HG03520 (cell line): ENCODE data around the gene LRRN1.
"Not testable (repeated sequence)": the region's sequence is repeated elsewhere in the genome, so short reads cannot be mapped to it uniquely, and the experiment has no call there.

Experiments
- ATAC-seq: cut with Tn5 transposase; IDR thresholded peaks from one replicate; pipeline ENCODE4 v1.9.1; 2021; ENCODE audit warnings: mild to moderate bottlenecking, moderate library complexity; ENCODE audit not compliant: unreplicated experiment

LRRN1 gene

GRCh38 chr3:3806856-3807255 lies 7.6 kb downstream of the LRRN1 start:
- no peak for ATAC-seq

DNA sequence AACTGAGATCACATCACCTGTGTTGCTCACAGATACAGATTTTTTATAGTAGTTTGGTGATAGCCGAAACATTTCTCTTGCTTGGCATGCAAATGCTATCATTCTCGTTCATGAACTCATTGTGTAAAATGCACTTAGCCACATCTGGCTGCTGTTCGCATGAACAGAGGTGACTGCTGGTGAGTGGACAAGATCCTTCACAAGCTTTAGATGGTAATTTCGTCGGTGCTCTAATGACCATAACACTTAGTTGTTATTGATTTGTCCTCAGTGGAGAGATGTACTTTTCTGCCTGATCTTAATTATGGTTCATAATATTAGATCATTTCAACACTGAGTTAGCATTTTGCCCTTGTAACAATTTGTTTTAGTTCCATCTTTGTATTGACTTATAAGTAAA lies 13.8 kb downstream of the LRRN1 start:
- ATAC-seq, result no peak

GRCh38 chr3:3815206-3815605 lies 16.0 kb downstream of the LRRN1 start:
- no peak for ATAC-seq

- no peak for ATAC-seq
Observed at GRCh38 chr3:3816034-3816433, 16.8 kb downstream of the LRRN1 start.

DNA sequence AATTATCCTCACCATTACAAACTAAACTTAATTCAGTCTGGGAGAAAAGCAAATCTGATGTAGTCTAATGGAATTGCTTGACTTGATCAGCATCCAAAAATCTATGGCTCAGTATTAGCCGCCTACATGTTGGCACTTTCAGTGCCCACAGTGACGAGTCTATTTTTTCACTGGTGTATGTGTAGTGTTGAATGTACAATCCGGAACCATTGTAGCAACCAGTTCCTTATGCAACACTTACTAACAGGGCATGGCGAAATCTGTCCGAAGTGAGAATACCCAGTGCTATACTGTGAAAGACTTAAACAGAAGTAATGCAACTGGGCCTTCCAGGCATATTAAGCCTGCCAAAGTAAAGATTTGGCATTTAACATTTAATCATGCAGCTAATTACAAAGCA lies 18.6 kb downstream of the LRRN1 start:
- no peak for ATAC-seq

GRCh38 chr3:3821777-3822176 lies 22.5 kb downstream of the LRRN1 start:
- no peak for ATAC-seq

DNA sequence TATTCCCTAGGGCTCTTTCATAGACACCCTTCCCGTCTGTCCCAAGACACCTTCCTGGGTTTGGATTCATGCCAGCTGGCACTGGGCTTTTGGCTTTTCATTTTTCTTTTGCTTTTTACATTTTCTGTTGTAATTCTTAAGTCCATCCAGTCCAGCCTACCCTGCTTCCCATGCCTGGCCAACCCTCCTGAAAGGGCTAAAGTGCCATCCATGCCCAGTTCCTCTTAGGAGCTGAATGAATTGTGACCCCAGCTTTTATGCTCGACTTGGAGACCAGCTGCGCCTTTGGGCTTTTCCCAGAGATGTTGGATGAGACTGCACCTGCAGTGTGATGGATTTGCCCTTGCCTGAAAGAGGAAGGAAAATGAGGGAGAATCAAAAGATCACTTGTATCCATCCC lies 25.8 kb downstream of the LRRN1 start:
- no peak for ATAC-seq

DNA sequence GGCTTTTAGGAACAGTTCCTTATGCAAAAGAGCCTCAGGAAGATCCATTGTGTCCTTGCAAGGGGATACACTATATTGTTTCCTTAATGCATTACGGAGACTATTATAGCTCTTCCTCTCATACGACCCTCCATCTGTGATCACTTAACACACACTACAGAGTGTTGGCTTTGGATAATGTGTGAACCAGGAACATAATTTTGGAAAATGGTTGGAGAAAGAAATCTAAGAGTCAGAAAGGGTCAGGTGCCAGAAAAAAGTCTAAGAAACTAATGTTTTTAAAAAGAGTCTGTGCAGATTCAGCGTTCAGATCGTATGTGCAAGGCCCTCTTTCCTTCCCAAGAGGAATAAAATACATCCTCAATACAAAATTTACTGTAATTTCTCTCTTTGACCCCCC lies 27.3 kb downstream of the LRRN1 start:
- ATAC-seq, result no peak

DNA sequence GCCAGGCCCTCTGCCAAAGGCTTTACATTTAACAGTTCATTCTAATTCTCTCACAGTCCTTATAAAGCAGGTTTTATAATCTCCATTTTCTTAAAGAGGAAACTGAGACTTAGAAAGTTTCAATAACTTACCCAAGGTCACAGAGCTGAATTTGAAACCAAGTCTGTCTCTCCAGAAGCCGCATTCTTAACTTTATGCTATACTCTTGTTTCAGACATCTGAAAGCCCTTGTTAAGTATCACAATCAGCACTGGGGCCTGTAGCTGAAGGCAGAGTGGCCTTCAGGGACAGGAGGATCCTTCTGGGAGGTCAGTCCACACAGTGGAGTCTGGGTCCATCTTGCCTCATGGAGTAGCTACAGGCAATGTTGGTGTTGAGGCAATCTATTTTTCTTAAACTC lies 27.9 kb downstream of the LRRN1 start:
- ATAC-seq, result no peak

GRCh38 chr3:3828417-3828816 lies 29.2 kb downstream of the LRRN1 start:
- ATAC-seq, result not testable (repeated sequence)

DNA sequence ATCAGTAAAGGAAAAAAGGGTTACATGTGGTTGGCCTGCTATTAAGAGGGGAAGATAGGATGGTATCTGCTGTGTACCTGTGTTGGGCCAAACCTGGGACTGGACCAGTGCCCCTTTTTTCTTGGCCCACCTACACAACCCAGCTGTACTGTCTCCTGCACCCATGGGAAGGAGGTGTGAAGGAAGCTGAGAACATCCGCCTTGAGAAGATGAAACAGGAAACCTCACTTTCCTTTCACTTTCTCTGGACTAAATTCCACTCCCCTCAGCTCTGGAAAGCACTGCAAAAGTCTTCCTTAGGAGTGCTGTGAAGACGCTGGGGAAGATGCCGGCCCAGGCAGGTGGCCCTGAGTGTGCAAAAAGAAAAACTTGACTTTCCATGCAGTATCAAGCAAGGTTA lies 37.6 kb downstream of the LRRN1 start:
- no peak for ATAC-seq

GRCh38 chr3:3842356-3842755 lies 43.1 kb downstream of the LRRN1 start:
- ATAC-seq, result no peak

GRCh38 chr3:3847994-3848922 lies 49.0 kb downstream of the LRRN1 start:
- no peak for ATAC-seq

- no peak for ATAC-seq
Observed at GRCh38 chr3:3848923-3849275, 49.7 kb downstream of the LRRN1 start.

DNA sequence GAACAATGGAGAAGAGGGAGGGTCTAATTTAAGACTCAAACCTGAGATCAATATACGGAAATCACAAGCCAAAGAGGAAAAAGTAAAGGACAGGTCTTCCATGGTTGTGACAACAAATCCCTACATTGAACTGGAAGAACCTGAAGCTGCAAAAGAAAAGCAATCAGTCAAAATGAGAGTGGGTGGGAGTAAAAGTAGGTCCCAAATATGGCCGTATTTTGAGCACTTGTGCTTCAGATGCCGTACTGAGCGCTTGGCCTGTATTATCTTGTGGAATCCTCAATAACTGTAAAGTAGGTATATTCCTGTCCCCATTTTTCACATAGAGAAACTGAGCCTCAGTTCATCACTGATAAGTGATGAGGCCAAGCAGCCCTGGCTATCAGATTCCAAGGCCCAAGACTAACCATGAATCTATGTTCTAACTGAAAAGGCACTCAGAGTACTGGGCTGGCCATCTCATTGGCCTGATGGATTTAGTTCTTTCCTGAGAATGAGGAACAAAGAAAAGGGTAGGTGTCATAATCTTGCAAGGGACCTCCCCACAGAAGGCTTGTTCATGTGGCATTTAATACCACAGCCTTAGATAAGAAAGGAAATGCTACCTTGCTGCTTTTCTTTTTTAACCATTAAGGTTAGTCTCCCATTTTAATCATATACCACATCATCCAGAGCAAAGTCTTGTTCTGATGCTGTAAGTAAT lies 52.5 kb downstream of the LRRN1 start:
- ATAC-seq, result peak; percentile 97

GRCh38 chr3:3853544-3853943 lies 54.3 kb downstream of the LRRN1 start:
- no peak for ATAC-seq

DNA sequence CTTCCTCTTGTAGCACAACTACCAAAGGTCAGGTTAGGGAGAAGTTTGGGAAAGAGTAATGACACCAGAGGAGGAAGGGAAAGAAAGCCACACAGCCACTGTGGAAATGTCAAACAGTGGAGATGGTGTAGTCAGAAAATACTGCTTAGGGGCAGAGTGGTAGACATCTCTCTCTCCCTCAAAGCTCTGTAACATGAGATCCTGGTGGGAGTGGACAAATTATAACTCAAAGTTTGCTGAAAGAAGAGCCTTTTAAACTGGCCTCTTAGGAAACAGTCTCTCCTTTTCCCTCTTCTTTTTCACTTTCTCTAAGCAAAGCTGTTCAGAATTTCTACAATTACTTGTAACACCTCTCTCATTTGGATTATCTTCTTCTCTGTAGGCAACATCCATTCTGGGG lies 55.8 kb downstream of the LRRN1 start:
- ATAC-seq, result no peak

DNA sequence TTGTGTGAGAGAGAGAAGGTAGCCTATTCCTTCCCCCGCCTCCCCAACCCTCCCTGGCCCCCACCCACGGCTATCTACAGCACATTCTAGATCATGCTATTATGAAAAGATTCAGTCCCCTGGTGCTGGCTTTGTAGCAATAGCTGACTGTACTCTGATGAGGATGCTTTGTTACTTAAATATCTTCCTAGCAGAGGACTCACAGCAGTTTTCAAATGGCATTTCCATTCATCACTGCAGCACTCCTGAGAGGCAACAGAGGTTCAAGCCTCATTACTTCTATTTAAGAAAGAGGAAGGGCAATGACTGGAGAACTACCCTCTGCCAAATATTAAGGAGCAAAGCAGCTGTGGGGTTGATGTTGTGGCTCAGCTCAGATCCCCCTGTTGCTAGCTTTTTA lies 61.0 kb downstream of the LRRN1 start:
- no peak for ATAC-seq

DNA sequence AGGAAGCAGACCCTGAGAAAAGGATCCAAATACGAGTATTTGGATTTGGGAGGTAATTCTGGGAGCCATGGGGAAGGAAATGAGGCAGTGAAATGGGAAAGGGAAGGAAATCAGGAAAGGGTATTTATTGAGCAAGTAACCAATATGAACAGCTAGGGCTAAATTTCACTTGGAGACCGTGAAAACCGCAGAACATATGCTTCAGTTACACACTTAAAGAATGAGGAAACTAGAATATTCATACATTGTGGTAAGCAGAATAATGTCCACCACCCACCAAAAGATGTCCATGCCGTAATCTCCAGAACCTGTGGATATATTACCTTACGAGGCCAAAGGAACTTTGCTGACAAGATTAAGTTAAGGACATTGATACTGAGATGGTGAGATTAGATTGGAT lies 63.3 kb downstream of the LRRN1 start:
- ATAC-seq, result no peak

- ATAC-seq, result no peak
Observed at GRCh38 chr3:3875491-3875890, 76.3 kb downstream of the LRRN1 start.

GRCh38 chr3:3881050-3881449 lies 81.8 kb downstream of the LRRN1 start:
- ATAC-seq, result no peak

DNA sequence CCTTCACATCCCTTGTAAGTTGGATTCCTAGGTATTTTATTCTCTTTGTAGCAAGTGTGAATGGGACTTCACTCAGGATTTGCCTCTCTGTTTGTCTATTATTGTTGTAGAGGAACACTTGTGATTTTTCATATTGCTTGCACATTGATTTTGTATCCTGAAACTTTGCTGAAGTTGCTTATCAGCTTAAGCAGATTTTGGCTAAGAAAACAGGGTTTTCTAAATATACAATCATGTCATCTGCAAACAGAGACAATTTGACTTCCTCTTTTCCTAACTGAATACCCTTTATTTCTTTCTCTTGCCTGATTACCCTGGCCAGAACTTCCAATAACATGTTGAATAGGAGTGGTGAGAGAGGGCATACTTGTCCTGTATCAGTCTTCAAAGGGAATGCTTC lies 88.1 kb downstream of the LRRN1 start:
- not testable (repeated sequence) for ATAC-seq
